NOMO-1 (cell line): ENCODE data around the gene PGBD4.
"Not testable (repeated sequence)": the region's sequence is repeated elsewhere in the genome, so short reads cannot be mapped to it uniquely, and the experiment has no call there.

Experiments used
- DNase-seq, 2 experiments: peaks; one replicate each; lab custom pipeline; 2025; ENCODE audit not compliant: unreplicated experiment in 2 of 2; lab: John Stamatoyannopoulos, UW

PGBD4 gene

GRCh38 chr15:34111488-34111887 lies 9.6 kb downstream of the PGBD4 start:
- no peak for DNase-seq

DNA sequence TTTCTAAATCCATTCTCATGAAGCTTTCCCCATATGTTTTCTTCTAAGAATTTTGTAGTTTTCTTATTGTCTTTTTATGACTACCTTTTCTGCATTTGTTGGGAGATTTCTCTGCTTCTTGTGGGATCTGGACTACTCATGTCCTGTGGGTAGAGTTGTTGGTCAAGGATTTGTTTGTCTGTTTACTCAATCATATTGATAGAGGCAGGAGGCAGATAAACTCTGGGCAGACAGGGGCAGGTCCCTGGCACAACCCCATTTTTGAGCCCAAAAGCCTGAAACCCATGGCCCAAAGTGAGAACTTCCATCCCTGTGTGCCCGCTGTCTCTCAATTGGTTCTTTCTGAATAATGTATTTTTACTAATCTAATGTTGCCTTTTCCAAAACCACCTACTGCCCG lies 12.3 kb downstream of the PGBD4 start:
- no peak for DNase-seq

- no peak for DNase-seq
Measured at GRCh38 chr15:34114739-34115138, 12.9 kb downstream of the PGBD4 start.

DNA sequence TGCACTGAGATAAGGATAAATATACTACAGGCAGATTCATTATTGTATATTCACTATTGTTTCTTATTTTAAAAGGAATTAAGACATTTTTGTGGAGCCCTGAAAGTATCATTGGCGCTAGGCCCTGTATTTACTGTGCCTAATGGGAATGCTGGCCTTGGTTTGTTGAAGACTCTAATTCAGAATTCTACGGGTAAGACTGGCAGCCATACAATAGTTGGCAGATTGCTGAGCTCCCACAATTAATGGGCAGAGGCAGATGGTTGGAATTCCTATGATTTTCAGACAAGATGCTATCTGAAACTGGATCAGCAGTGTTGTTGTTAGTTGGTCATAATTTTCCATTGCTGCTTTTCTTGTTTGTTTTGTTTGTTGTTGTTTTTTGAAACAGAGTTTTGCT lies 14.7 kb downstream of the PGBD4 start:
- DNase-seq: no peak

- no peak for DNase-seq
Measured at GRCh38 chr15:34119291-34119690, 17.4 kb downstream of the PGBD4 start.

- DNase-seq: not testable (repeated sequence)
Measured at GRCh38 chr15:34120420-34120819, 18.5 kb downstream of the PGBD4 start.

DNA sequence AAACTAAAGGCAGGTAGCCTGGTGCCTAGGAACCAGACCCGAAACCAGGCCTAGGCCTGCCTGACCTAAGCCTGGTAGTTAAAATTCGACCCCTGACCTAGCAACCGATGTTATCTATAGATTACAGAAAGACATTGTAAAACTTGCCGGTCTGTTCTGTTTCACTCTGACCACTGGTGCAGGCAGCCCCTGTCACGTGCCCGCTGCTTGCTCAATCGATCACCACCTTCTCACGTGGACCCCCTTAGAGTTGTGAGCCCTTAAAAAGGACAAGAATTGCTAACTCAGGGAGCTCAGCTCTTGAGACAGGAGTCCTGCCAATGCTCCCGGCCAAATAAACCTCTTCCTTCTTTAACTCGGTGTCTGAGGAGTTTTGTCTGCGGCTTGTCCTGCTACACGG lies 19.9 kb downstream of the PGBD4 start:
- not testable (repeated sequence) for DNase-seq

DNA sequence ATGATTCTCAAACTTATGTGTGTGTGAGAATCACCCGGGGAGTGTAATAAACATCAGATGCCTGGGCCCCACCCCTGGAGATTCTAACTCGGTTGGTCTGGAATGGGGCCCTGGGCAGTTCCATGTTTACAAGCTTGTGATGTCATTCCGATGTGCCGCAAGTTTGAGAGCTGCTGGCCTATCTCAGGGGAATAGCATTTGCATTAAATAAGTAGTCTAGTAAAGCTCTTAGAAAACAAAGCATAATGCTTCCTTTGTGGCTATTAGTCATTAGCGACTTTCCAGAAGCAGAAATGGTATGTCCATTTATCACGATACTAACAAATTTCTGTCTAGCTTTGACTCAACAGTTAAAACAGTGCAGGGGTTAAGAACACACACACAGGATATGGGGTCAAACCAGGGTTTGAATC lies 20.9 kb downstream of the PGBD4 start:
- no peak for DNase-seq

GRCh38 chr15:34124651-34125050 lies 22.8 kb downstream of the PGBD4 start:
- DNase-seq: no peak

- DNase-seq: no peak
Measured at GRCh38 chr15:34125945-34126344, 24.1 kb downstream of the PGBD4 start.

DNA sequence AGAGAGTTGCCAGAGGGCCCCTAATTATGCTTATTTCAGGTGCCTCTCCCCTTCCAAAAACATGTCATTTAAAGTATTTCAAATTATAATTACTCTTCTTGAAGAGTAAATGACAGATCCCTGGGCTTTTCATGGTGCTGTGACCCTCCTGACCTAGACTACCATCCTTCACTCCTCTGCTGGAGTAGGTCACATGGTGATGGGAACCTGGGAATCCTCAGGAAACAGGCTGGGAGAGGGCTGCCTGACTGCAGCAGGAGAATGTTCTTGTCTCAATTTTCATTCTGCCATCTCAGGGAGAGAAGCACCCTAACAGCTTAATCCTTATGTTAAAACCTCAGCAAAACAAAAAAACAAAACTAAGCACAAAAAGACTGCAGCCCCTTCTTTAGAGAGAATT lies 24.6 kb downstream of the PGBD4 start:
- DNase-seq: no peak

GRCh38 chr15:34128898-34129297 lies 27.0 kb downstream of the PGBD4 start:
- DNase-seq: no peak

- DNase-seq: no peak
Measured at GRCh38 chr15:34132881-34133280, 31.0 kb downstream of the PGBD4 start.

GRCh38 chr15:34133511-34133910 lies 31.6 kb downstream of the PGBD4 start:
- DNase-seq: no peak

GRCh38 chr15:34147371-34148140 lies 45.7 kb downstream of the PGBD4 start:
- DNase-seq: no peak

DNA sequence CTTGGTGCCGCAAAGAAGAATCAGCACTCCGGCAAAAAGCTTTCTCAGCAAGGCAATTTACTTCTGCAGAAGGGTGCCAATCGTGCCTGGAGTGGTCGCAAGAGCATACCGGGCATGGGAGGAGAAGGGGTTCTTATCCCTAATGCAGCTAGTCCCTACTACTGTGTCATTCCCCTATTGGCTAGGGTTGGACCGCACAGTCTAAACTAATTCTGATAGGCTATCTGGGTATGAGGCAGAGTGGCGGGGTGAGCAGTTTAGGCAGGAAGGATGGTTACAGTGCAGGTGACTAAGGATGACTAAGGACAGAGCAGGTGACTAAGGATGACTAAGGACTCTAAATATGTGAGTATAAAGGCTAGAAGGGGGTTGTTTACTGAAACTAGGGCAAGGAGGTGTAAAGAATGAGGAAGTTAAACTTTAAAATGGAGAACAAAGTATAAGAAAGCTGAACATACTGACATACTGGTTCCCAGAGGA lies 52.9 kb downstream of the PGBD4 start:
- no peak for DNase-seq

DNA sequence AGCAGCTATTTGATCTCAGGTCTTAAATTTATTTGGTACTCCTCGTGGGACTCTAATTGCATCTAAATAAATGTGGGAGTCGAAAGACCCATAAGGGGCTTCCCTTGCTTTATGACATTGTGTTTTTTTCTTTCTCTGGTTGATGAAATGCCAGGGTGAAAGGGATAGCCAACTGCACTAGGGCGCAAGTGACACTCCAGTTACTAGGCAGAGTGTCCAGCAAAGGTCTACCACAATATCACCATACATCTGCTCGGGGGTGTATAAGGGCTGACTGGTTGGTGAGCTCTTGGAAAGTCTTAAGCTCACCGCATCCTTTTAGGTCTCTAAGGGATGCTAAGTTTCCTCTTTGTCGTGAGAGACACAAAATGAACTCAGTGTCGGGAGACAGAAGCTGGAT lies 54.0 kb downstream of the PGBD4 start:
- no peak for DNase-seq
